Psoas muscle (tissue), 8 donors: Measurements from ENCODE around the gene PCDHGB7. TPM values are rescaled to one million over a fixed set of nuclear protein-coding genes. Genes with fewer than 3 reads are reported as not detected.

ENCODE experiments used
- ATAC-seq, 4 donors: fragments of 200-7000 bp; cut with Tn5 transposase; one replicate each; pipeline ENCODE4 v1.9.1; 2020; ENCODE audit warnings: moderate library complexity in 3 of 4, mild to moderate bottlenecking in 2 of 4
- DNase-seq, 2 donors: peaks; one replicate each; pipeline ENCODE4 v3.0.0-alpha.2; 2020
- H3K27ac ChIP-seq: fragments of 200-600 bp; one replicate; pipeline ENCODE4 v1.8.0; 2022
- H3K27me3 ChIP-seq, 3 donors: fragments of 200-600 bp in 1 of 3; one replicate each; pipeline versions ENCODE4 v1.6.1 to v1.8.0; 2013 to 2022; ENCODE audit warnings: low read length in 2 of 3, mild to moderate bottlenecking in 2 of 3, moderate library complexity in 1 of 3; ENCODE audit not compliant: insufficient read depth in 3 of 3
- H3K36me3 ChIP-seq, 2 donors: fragments of 200-600 bp in 1 of 2; one replicate each; pipeline versions ENCODE4 v1.6.1 to v1.8.0; 2013 to 2022; ENCODE audit warnings: low read depth in 1 of 2, mild to moderate bottlenecking in 1 of 2, moderate library complexity in 1 of 2; ENCODE audit not compliant: insufficient read depth in 1 of 2
- H3K4me1 ChIP-seq: fragments of 200-600 bp; one replicate; pipeline ENCODE4 v1.8.0; 2022
- H3K4me3 ChIP-seq: fragments of 200-600 bp; one replicate; pipeline ENCODE4 v1.8.0; 2022; ENCODE audit warnings: mild to moderate bottlenecking
- H3K9me3 ChIP-seq: fragments of 200-600 bp; one replicate; pipeline ENCODE4 v1.8.0; 2022
- WGBS, 3 donors: extraction: QIAGEN DNeasy Blood & Tissue Kit; methylation state at CpG; one replicate each; pipeline versions ENCODE4 v1.1.6 to v1.1.7; 2013; 5-methylcytosine and 5-hydroxymethylcytosine counted together
- intact Hi-C, 2 donors: fragments of 100-400 bp; cut with DNase I; formaldehyde crosslinking; loops; one replicate each; pipeline versions ENCODE4 v1.11.0 to v1.14.2; 2022
- polyA plus RNA-seq, 3 donors: library from polyadenylated mRNA; stranded (reverse); fragments of 200-250 nt; gene quantifications; one replicate each; pipeline ENCODE4 v1.2.3, GENCODE V29; 2013
- total RNA-seq, 4 donors: library from RNA; stranded (reverse); fragmentation: NEBNext Ultra II Directional in 2 of 4; extraction: Animal tissue kit (Norgen Biotek cat#: 25700) in 2 of 4; gene quantifications; one replicate each; pipeline versions ENCODE4 v1.2.1 to v1.2.4, GENCODE V29; 2021 to 2023
- TF ChIP-seq, protein P1 (sequence below): fragments of 200-600 bp; IDR thresholded peaks from one replicate; pipeline ENCODE4 v1.8.0; 2022; ENCODE audit warnings: antibody characterized with exemption
- donor health status: healthy with polysubstance abuse.
- donor health status: DM: no; HTN: no; CAD: no; lungs with moderate emphysema.
- donor health status: Bipolar disorder and iron deficiency.
- donor health status: healthy.
- donor health status: DM: yes; HTN: yes; CAD: no.
- donor health status: DM: no; HTN: no; CAD: no.
- donor health status: DM: no; HTN: no; CAD: no.
- donor health status: DM: yes; HTN: yes; CAD: no.

PCDHGB7 gene
- total and polyA plus RNA-seq, 7 donors: 0.70 to 7.2 (median 3.8) TPM

DNA sequence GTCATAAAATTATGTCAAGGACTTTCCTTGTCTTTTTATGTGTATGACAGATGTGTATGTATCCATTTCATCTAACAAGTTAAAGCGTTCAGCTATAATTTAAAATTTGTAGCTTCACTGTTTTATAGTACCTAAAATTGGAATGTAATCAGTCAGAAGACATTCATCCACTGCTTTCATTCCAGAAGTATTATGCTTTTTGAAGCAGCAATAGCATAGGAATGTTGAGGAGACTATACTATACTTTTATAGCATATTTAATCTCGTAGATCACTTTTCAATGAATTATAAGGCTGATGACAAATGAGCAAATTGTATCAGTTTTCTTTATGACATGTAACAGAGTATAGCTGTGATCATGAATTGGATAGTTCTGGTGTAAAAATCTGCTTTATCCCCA lies 19.7 kb downstream of the PCDHGB7 start:
- intact Hi-C loops: no loop called here

DNA sequence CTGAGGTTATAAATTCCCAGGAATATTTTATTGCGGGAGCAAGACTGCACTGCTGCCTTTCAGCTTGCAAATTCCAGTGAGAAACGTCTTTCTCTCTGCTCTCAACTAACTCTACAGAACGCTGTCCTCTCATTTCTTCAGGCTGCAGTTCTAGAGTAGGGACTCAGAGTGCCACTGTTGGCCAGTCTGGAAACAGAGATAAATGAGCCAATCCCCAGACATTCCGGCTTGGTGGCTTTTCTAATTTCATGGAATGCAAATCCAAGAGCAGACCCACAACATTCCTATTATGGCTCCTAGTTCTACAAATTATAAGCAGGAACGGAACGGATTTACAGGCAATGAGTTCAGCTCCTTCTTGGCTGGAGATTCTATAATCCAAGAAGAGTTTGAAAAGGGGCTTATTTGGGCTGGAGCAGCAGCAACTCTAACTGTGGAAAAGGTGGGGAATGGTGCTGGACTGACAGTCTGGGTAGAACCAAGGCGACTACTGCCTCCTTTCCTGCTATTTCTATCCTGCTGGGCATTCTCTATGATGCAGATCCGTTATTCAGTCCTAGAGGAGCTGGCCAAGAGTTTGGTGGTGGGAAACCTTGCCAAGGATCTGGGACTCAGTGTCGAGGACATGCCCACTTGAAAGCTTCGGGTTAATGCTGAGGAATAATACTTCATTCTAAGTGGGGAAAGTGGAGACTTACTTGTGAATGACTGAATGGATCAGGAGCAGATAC lies 22.1 kb downstream of the PCDHGB7 start:
- no peaks in the 10 kb centered on the region for H3K36me3 ChIP-seq
- H3K4me1 ChIP-seq: no peaks in the 10 kb centered on the region
- intact Hi-C loops: no loop called here
- H3K27ac ChIP-seq: no peak overlapping the region
- DNase-seq (no peak), ATAC-seq (peak in 2 of 4 donors; percentile 35)
- WGBS, 3 donors: 60 to 74% (median 67%) methylated on average over 10 of the region's 10 CpGs
- no peaks in the 10 kb centered on the region for H3K27me3 ChIP-seq
- no peaks in the 10 kb centered on the region for H3K9me3 ChIP-seq
- H3K4me3 ChIP-seq: no peak overlapping the region
- TF ChIP-seq, protein P1, sequence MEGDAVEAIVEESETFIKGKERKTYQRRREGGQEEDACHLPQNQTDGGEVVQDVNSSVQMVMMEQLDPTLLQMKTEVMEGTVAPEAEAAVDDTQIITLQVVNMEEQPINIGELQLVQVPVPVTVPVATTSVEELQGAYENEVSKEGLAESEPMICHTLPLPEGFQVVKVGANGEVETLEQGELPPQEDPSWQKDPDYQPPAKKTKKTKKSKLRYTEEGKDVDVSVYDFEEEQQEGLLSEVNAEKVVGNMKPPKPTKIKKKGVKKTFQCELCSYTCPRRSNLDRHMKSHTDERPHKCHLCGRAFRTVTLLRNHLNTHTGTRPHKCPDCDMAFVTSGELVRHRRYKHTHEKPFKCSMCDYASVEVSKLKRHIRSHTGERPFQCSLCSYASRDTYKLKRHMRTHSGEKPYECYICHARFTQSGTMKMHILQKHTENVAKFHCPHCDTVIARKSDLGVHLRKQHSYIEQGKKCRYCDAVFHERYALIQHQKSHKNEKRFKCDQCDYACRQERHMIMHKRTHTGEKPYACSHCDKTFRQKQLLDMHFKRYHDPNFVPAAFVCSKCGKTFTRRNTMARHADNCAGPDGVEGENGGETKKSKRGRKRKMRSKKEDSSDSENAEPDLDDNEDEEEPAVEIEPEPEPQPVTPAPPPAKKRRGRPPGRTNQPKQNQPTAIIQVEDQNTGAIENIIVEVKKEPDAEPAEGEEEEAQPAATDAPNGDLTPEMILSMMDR: no peak

More for the DNA sequence above, 19.7 kb downstream of the PCDHGB7 start:
- DNase-seq (no peak), ATAC-seq (no peak)
- Histone ChIP-seq H3K4me1 (no peaks in the 10 kb centered on the region), H3K27ac (no peak overlapping the region), H3K4me3 (no peak overlapping the region), H3K27me3 (peaks cover 0 to 5% (median 1%) of the 10 kb centered on the region in 3 donors), H3K9me3 (peaks cover 1% of the 10 kb centered on the region), H3K36me3 (no peaks in the 10 kb centered on the region)
- TF ChIP-seq, protein P1: no peak
- WGBS, 3 donors: 87 to 96% (median 95%) methylated on average over 2 of the region's 2 CpGs

DNA sequence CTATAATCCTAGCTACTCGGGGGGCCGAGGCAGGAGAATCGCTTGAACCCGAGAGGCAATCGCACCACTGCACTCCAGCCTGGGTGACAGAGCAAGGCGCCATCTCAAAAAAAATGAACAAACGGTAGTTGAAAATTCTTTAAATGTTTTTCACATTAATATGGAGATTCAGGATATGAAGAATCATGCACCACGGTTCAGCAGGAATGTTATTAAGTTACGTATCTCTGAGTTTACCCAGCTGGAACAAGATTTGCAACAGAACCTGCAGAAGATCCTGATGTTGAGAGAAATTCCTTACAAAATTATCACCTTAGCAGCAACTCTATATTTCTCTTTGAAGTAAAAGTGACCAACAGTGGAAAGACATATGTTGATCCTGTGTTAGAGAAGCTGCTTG lies 22.9 kb downstream of the PCDHGB7 start:
- DNase-seq (no peak), ATAC-seq (no peak)
- 94 to 96% (median 95%) methylated on average over 9 of the region's 9 CpGs for WGBS, 3 donors
- H3K36me3 ChIP-seq: no peaks in the 10 kb centered on the region
- no peaks in the 10 kb centered on the region for H3K27me3 ChIP-seq
- H3K9me3 ChIP-seq: no peaks in the 10 kb centered on the region
- no peaks in the 10 kb centered on the region for H3K4me1 ChIP-seq
- H3K4me3 ChIP-seq: no peak overlapping the region
- H3K27ac ChIP-seq: no peak overlapping the region
- TF ChIP-seq, protein P1: no peak
- intact Hi-C loops: no loop called here

DNA sequence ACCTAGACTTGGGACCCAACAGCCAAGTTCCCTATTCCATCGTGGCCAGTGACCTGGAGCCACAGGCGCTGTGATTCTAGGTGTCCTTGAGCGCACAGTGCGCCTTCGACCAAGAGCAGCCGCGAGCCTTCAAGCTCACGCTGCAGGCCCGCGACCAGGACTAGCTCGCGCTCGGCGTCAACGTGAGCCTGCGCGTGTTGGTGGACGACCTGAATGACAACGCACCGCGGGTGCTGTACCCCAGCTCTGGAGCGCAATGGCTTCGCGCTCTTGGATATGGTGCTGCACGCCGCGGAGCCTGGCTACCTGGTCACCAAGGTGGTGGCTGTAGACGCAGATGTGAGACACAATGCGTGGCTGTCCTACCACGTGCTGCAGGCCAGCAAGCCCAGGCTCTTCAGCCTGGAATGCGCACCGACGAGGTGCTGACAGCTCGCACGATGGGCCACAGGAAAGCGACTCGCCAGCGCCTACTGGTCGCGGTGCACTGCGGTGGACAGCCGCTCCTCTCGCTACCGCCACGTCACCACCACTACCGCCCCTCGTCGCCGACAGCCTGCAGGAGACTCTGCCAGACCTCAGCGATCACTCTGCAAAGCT lies 24.2 kb downstream of the PCDHGB7 start:
- H3K36me3 ChIP-seq: no peaks in the 10 kb centered on the region
- TF ChIP-seq, protein P1: no peak
- H3K27ac ChIP-seq: no peak overlapping the region
- H3K4me1 ChIP-seq: no peaks in the 10 kb centered on the region
- H3K9me3 ChIP-seq: no peaks in the 10 kb centered on the region
- intact Hi-C loops: no loop called here
- ATAC-seq (no peak), DNase-seq (no peak)
- H3K27me3 ChIP-seq: no peaks in the 10 kb centered on the region
- H3K4me3 ChIP-seq: no peak overlapping the region
- 58 to 64% (median 59%) methylated on average over 50 of the region's 50 CpGs for WGBS, 3 donors
